SK-N-MC (cell line): ENCODE results near the gene UGP2.

Experiments
- DNase-seq: peaks from one replicate; pipeline ENCODE4 v3.0.0-alpha.2; 2011; ENCODE audit warnings: low read depth, low spot score
- H3K27ac ChIP-seq: fragments of 200-600 bp; sonication (generic); 2 replicates; pipeline ENCODE4 v1.5.1; 2016; ENCODE audit warnings: mixed run types
- H3K36me3 ChIP-seq: fragments of 200-600 bp; sonication (generic); 2 replicates; pipeline ENCODE4 v1.6.1; 2017; ENCODE audit warnings: antibody characterized with exemption, low read length, mixed read lengths; ENCODE audit not compliant: insufficient read depth
- H3K4me3 ChIP-seq: fragments of 200-600 bp; sonication (generic); 2 replicates; pipeline ENCODE4 v1.5.1; 2016
- H3K9ac ChIP-seq: fragments of 200-600 bp; sonication (generic); 2 replicates; pipeline ENCODE4 v1.8.0; 2017; ENCODE audit warnings: mixed run types, mixed read lengths; ENCODE audit not compliant: insufficient read length
- H3K9me3 ChIP-seq: fragments of 200-600 bp; sonication (generic); 2 replicates; pipeline ENCODE4 v1.6.1; 2017; ENCODE audit warnings: low read depth, mild to moderate bottlenecking, antibody characterized with exemption, low read length, moderate library complexity, mixed read lengths
- EZH2 ChIP-seq: fragments of 200-600 bp; sonication (generic); IDR thresholded peaks from one replicate; pipeline ENCODE4 v1.6.1; 2017; ENCODE audit warnings: antibody characterized with exemption
- FOXP2 ChIP-seq: optimal IDR thresholded peaks from 2 replicates; pipeline ENCODE3; 2011; ENCODE audit warnings: mild to moderate bottlenecking, moderate library complexity; ENCODE audit not compliant: insufficient read depth; ENCODE audit errors: extremely low read length, control extremely low read depth
- POLR2AphosphoS5 ChIP-seq: IDR thresholded peaks from 2 replicates; pipeline ENCODE4 v1.6.1; 2012; ENCODE audit warnings: mild to moderate bottlenecking, low read depth, low read length, borderline replicate concordance

The UGP2 gene

DNA sequence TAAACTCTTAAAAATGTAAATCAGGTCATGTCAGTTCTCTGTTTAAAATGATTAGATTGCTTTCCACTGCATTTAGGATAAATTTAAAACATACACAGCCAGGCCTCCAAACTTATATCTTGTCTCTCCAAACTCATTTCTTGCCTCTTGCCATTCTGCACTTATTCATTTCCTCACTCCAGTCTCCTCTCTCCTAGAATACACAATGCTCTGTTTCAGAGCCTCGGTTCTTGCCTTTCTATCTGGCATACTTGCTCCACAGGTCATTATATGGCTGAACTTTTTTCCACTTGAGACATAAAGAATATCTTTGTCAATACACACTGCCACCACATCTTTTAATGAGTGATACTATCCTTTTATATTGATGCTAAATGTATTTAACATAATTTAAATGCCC lies 10.5 kb upstream of the UGP2 start:
- no peak overlapping the region for H3K9ac ChIP-seq
- DNase-seq: no peak
- no peaks in the 10 kb centered on the region for H3K36me3 ChIP-seq
- H3K27ac ChIP-seq: no peak overlapping the region
- H3K9me3 ChIP-seq: no peaks in the 10 kb centered on the region
- no peak overlapping the region for H3K4me3 ChIP-seq
- TF ChIP-seq EZH2 (no peak), POLR2AphosphoS5 (no peak), FOXP2 (no peak)

DNA sequence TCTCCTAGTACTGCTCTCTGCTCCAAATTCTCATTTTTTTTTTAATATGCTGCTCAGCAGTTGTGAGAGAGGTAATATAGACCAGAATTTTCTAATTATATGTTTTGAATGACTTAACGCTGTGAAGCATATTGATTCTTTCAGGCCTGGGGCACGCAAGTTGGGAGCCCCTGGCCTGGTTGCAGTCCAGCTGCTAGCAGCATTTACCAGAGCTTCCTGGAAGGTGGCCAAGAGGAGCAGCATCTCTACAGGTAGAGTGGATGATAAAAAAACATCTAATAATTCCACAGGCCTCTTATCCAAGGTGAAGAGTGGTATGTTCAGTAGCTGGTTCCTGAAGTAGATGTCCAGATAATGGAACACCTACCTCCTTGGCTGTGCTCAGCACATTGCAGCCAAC lies 7.3 kb upstream of the UGP2 start:
- Histone ChIP-seq H3K9ac (no peak overlapping the region), H3K4me3 (no peak overlapping the region), H3K36me3 (no peaks in the 10 kb centered on the region), H3K27ac (no peak overlapping the region), H3K9me3 (no peaks in the 10 kb centered on the region)
- no peak for DNase-seq
- no peak for TF ChIP-seq EZH2
- TF ChIP-seq POLR2AphosphoS5: no peak
- TF ChIP-seq FOXP2: no peak

- H3K4me3 ChIP-seq: no peak overlapping the region
- no peak overlapping the region for H3K27ac ChIP-seq
Measured at GRCh38 chr2:63837036-63837594, 4.6 kb upstream of the UGP2 start.

DNA sequence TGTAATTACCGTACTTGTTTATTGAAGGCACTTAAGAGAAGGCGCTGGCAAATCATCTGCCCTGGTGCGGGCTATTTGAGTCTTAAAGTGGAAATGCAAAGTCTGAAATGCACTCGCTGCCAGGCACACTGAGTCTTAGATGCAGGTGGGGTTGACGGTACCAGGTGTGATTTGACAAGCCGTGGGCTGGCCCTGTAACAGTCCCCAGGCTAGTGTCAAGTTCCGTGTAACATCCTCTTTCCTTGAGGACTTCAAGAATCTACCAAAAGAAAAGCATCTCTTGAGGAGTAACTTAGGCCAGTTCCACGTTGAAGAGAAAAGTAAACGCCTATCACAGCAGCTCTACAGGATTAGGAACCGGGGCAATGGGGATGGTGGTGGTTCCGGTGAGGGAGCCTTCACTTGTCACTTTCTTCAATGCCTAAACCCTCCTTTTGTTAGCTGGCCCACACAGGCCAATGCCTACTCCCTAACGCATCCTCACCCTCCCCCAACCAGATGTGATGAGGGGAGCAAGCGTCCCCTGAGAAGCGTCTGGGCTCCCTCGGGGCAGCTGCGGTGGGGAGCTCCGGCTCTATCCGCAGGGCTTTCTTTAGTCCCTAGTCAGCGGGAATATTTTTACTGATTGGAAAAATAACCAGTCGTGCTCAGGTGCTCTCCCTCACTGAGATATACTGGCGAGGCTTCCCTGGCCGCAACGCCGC lies 1.5 kb upstream of the UGP2 start:
- DNase-seq: no peak
- no peaks in the 10 kb centered on the region for H3K36me3 ChIP-seq
- H3K9ac ChIP-seq: peak overlapping the region; percentile 82
- no peak overlapping the region for H3K27ac ChIP-seq
- TF ChIP-seq POLR2AphosphoS5: no peak
- TF ChIP-seq FOXP2: no peak
- no peak for TF ChIP-seq EZH2
- peak overlapping the region; percentile 92 for H3K4me3 ChIP-seq
- no peaks in the 10 kb centered on the region for H3K9me3 ChIP-seq

More at GRCh38 chr2:63837036-63837594, 4.6 kb upstream of the UGP2 start:
- DNase-seq: no peak
- H3K9me3 ChIP-seq: no peaks in the 10 kb centered on the region
- no peak overlapping the region for H3K9ac ChIP-seq
- H3K36me3 ChIP-seq: no peaks in the 10 kb centered on the region
- no peak for TF ChIP-seq FOXP2
- no peak for TF ChIP-seq POLR2AphosphoS5
- TF ChIP-seq EZH2: no peak

GRCh38 chr2:63840785-63841253 lies 877 bp upstream of the UGP2 start:
- TF ChIP-seq EZH2 (no peak), POLR2AphosphoS5 (peak; percentile 99)
- peak overlapping the region; percentile 87 for H3K9ac ChIP-seq
- DNase-seq: peak; percentile 62
- H3K36me3 ChIP-seq: no peaks in the 10 kb centered on the region
- H3K4me3 ChIP-seq: peak overlapping the region; percentile 92
- no peaks in the 10 kb centered on the region for H3K9me3 ChIP-seq
- peak overlapping the region; percentile 67 for H3K27ac ChIP-seq

- H3K4me3 ChIP-seq: peak overlapping the region; percentile 92
- H3K9ac ChIP-seq: peak overlapping the region; percentile 87
- H3K36me3 ChIP-seq: no peaks in the 10 kb centered on the region
- DNase-seq: no peak
- no peaks in the 10 kb centered on the region for H3K9me3 ChIP-seq
- no peak for TF ChIP-seq EZH2
- TF ChIP-seq POLR2AphosphoS5: no peak
- TF ChIP-seq FOXP2: no peak
- peak overlapping the region; percentile 67; the same call in 1 of the 2 replicates for H3K27ac ChIP-seq
Measured at GRCh38 chr2:63842149-63843061, 709 bp downstream of the UGP2 start.

GRCh38 chr2:63843093-63843492 lies 1.4 kb downstream of the UGP2 start:
- no peak for DNase-seq
- H3K9me3 ChIP-seq: no peaks in the 10 kb centered on the region; the same call in 1 of the 2 replicates
- H3K36me3 ChIP-seq: peaks cover 5% of the 10 kb centered on the region; the same call in 1 of the 2 replicates
- H3K4me3 ChIP-seq: peak overlapping the region; percentile 92
- no peak for TF ChIP-seq POLR2AphosphoS5
- TF ChIP-seq FOXP2: no peak
- TF ChIP-seq EZH2: no peak
- no peak overlapping the region for H3K27ac ChIP-seq
- peak overlapping the region; percentile 87 for H3K9ac ChIP-seq

DNA sequence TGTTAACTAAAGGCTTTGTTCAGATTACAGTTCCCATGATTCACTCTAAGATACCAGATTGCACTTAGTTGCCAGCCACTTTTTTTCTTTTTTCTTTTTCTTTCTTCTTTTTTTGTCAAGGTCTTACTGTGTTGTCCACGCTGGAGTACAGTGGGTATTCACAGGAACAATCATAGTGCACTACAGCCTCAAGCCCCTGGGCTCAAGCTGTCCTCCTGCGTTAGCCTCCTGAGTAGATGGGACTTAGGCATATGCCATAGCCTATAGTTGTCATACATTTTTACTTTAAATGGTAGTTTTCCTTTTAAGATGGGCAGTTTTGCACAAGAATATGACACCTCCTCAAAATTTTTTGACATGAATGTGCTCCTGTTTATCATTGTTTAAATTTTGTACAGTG lies 2.1 kb downstream of the UGP2 start:
- TF ChIP-seq EZH2: no peak
- no peak for TF ChIP-seq POLR2AphosphoS5
- no peak for TF ChIP-seq FOXP2
- H3K9ac ChIP-seq: no peak overlapping the region
- H3K36me3 ChIP-seq: peaks cover 5% of the 10 kb centered on the region; the same call in 1 of the 2 replicates
- H3K4me3 ChIP-seq: peak overlapping the region; percentile 92; the same call in 1 of the 2 replicates
- H3K27ac ChIP-seq: no peak overlapping the region
- no peak for DNase-seq
- H3K9me3 ChIP-seq: no peaks in the 10 kb centered on the region; the same call in 1 of the 2 replicates
